HG03159 (cell line): ENCODE results near the gene ZNF222.
A peak's percentile ranks its signal among the peaks of the same experiment; 100 is the strongest.

Source experiments
- ATAC-seq: cut with Tn5 transposase; IDR thresholded peaks from one replicate; pipeline ENCODE4 v1.9.1; 2021; ENCODE audit warnings: mild to moderate bottlenecking, moderate library complexity; ENCODE audit not compliant: unreplicated experiment

Gene ZNF222

DNA sequence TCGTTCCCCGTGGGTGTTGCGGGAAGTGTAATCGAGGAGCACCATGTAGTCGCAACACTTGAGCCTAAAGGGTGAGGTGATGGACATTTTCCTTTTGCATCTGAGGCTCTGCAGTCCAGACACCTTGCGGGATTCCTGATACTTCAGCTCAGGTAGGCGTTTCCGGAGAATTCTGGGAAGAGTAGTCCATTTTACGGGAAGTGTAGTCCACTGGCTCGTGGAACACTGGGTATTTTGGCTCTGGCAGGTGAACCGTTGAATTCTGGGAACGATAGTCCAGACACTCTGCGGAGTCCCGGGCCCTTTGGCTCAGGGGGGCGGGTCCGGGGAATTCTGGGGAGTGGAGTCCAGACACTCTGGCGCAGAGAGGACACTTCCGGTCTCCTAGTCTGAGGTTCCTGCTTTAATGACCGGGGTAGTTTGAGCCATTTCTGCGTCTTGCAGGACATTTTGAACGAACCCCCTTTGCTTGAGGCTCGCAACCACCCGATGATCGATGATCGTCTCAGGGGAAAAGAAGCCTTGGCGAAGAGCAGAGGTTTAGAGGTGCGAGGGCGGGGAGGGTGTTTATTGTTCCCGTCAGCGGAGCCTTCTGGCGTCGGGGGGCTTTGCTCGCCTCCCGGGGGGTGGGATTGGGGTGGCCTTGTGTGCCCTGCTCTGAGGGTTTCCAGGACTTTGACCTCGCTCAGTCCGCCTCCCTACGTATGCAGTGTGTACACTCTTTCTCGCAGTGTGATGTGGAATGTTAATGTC is 26.6 kb downstream of the ZNF222 start, which contains the start of gene ZNF223:
Gene ZNF223 (plus strand): TSS at position 387 of the 753 bp plus-strand sequence. CDS start 3,141 bp downstream, outside the sequence.
- ATAC-seq: peak; percentile 52

- no peak for ATAC-seq
These were observed 30.7 kb downstream of the ZNF222 start for GRCh38 chr19:44055870-44056269.

DNA sequence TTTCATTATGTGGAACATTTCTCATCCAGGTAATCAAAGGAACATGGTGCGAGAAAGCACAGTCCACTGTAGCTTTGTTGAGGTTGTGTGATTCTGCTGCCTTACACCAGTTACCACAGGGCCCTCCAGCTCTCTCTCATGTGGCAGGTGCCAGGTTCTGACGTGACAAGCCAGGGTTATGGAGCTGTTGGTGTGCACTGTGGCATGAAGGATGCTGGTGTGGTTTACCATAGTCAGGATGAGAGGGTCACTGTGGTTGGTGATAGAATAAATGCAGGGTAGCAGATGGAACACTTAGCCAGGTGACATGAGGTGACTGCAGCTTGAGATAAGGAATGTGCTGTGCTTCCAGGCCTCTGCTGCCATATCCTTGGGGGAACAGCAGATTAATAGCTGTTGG is 34.0 kb downstream of the ZNF222 start:
- ATAC-seq: no peak

GRCh38 chr19:44061038-44061437 is 35.9 kb downstream of the ZNF222 start:
- no peak for ATAC-seq

DNA sequence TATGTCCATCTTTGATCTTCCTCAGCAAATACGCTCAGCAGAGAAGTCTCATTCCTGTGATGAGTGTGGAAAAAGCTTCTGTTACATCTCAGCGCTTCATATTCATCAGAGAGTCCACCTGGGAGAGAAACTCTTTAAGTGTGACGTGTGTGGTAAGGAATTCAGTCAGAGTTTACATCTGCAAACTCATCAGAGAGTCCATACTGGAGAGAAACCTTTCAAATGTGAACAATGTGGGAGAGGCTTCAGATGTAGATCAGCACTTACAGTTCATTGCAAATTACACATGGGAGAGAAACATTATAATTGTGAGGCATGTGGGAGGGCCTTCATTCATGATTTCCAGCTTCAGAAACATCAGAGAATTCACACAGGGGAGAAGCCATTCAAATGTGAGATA is 41.1 kb downstream of the ZNF222 start:
- no peak for ATAC-seq

DNA sequence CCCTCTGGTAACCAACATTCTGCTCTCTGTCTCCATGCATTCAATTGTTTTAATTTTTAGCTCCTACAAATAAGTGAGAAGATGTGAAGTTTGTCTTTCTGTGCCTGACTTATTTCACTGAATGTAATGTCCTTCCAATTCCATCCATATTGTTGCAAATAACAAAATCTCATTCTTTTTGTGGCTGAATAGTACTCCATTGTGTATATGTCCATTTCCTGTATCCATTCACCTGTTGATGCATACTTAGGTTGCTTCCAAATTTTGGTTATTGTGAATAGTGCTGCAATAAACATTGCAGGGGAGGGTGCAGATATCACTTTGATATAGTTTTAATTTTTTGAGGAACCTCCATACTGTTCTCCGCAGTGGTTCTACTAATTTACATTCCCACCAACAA is 44.2 kb downstream of the ZNF222 start:
- ATAC-seq: no peak

- peak; percentile 99 for ATAC-seq
These were observed 46.8 kb downstream of the ZNF222 start, which contains the start of gene ZNF284 for GRCh38 chr19:44071824-44072542. Gene ZNF284 (plus strand): TSS chr19:44072159. CDS start chr19:44076390, 4,231 bp downstream.

- ATAC-seq: no peak
These were observed 47.6 kb downstream of the ZNF222 start for GRCh38 chr19:44072543-44073401.

DNA sequence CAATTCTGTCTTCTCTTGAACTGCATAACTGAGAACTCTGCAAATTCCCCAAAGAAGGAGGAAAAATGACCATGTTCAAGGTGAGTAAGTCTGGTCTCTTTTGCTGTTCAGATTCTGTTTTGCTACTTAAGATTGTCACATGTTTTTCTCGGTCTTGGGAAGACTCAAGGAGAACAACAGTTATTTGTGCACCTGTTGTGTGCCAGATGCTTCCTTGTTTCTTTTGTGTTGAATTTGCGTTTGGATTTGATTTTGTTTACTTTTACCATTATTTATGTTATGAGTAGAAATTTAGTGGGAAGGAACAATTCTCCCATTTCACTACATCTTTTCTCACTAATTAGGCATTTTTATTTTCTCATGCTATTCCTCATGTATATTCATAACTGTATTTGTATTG is 51.1 kb downstream of the ZNF222 start:
- no peak for ATAC-seq
